Activated CD4-positive, alpha-beta T cell treated with anti-CD3 and anti-CD28 coated beads, Interleukin-2, Interleukin-6, amounts not matched to agents 100 ng/mL and 50 ng/mL, durations not matched to agents 16 hours and 8 hours (primary cell): ENCODE measurements around the gene CPA3.

Experiments used
- DNase-seq: peaks from one replicate; pipeline ENCODE4 v3.0.0-alpha.2; 2020

The CPA3 gene

GRCh38 chr3:148861277-148861869, 3.7 kb upstream of the CPA3 start:
- DNase-seq, result peak; percentile 42

GRCh38 chr3:148863297-148863696, 1.8 kb upstream of the CPA3 start:
- DNase-seq, result no peak

- no peak for DNase-seq
These were observed 1.3 kb upstream of the CPA3 start for GRCh38 chr3:148863814-148864213.

GRCh38 chr3:148866261-148866660, 1.2 kb downstream of the CPA3 start:
- DNase-seq, result no peak

GRCh38 chr3:148873270-148873927, 8.3 kb downstream of the CPA3 start:
- DNase-seq, result no peak

- DNase-seq, result no peak
These were observed 8.9 kb downstream of the CPA3 start for GRCh38 chr3:148873977-148874376.

- DNase-seq, result no peak
These were observed 13.0 kb downstream of the CPA3 start for GRCh38 chr3:148878095-148878494.

- no peak for DNase-seq
These were observed 14.2 kb downstream of the CPA3 start for GRCh38 chr3:148879256-148879655.

- DNase-seq, result peak; percentile 1
These were observed 15.6 kb downstream of the CPA3 start for GRCh38 chr3:148880681-148881080.

GRCh38 chr3:148881286-148881685, 16.2 kb downstream of the CPA3 start:
- no peak for DNase-seq

- DNase-seq, result no peak
These were observed 17.2 kb downstream of the CPA3 start for GRCh38 chr3:148882288-148882687.

- DNase-seq, result no peak
These were observed 18.1 kb downstream of the CPA3 start for GRCh38 chr3:148883163-148883562.

GRCh38 chr3:148884261-148884660, 19.2 kb downstream of the CPA3 start:
- no peak for DNase-seq

GRCh38 chr3:148889828-148890227, 24.7 kb downstream of the CPA3 start:
- DNase-seq, result no peak

- no peak for DNase-seq
These were observed 31.0 kb downstream of the CPA3 start for GRCh38 chr3:148896062-148896461.

- DNase-seq, result no peak
These were observed 37.1 kb downstream of the CPA3 start for GRCh38 chr3:148901987-148902791.

GRCh38 chr3:148903022-148903442, 37.9 kb downstream of the CPA3 start:
- DNase-seq, result no peak

GRCh38 chr3:148903941-148904340, 38.8 kb downstream of the CPA3 start:
- no peak for DNase-seq

GRCh38 chr3:148906667-148907066, 41.6 kb downstream of the CPA3 start:
- no peak for DNase-seq

- no peak for DNase-seq
These were observed 46.1 kb downstream of the CPA3 start for GRCh38 chr3:148911173-148911572.

- DNase-seq, result no peak
These were observed 46.5 kb downstream of the CPA3 start for GRCh38 chr3:148911592-148911991.

- DNase-seq, result no peak
These were observed 50.0 kb downstream of the CPA3 start for GRCh38 chr3:148914936-148915690.

GRCh38 chr3:148916132-148916531, 51.0 kb downstream of the CPA3 start:
- no peak for DNase-seq
